Neuron (in vitro differentiated cells): Measurements from ENCODE around the gene PPM1H.
"Not testable (repeated sequence)": the region's sequence is repeated elsewhere in the genome, so short reads cannot be mapped to it uniquely, and the experiment has no call there.

ENCODE experiments used
- H2AFZ ChIP-seq: one replicate; pipeline ENCODE4 v1.6.1; 2013; ENCODE audit warnings: low read depth, mild to moderate bottlenecking, inconsistent platforms, low read length, moderate library complexity
- H3K27me3 ChIP-seq: one replicate; pipeline ENCODE4 v1.6.1; 2013; ENCODE audit warnings: low read length; ENCODE audit not compliant: insufficient read depth
- H3K36me3 ChIP-seq: one replicate; pipeline ENCODE4 v1.6.1; 2013; ENCODE audit warnings: low read length; ENCODE audit not compliant: insufficient read depth
- H3K4me1 ChIP-seq: one replicate; pipeline ENCODE4 v1.6.1; 2013; ENCODE audit warnings: low read length; ENCODE audit not compliant: insufficient read depth
- H3K4me3 ChIP-seq: 2 replicates; pipeline ENCODE4 v1.5.1; 2013; ENCODE audit warnings: mild to moderate bottlenecking, low read length, moderate library complexity
- H3K9me3 ChIP-seq: one replicate; pipeline ENCODE4 v1.6.1; 2013; ENCODE audit warnings: low read length

Gene PPM1H

GRCh38 chr12:62817556-62818271 lies 117.2 kb downstream of the PPM1H start:
- no peaks in the 10 kb centered on the region for H3K27me3 ChIP-seq
- no peak overlapping the region for H3K4me3 ChIP-seq
- no peaks in the 10 kb centered on the region for H3K36me3 ChIP-seq
- H3K9me3 ChIP-seq: no peaks in the 10 kb centered on the region
- no peaks in the 10 kb centered on the region for H3K4me1 ChIP-seq
- no peak overlapping the region for H2AFZ ChIP-seq

- H3K27me3 ChIP-seq: no peaks in the 10 kb centered on the region
- no peak overlapping the region for H2AFZ ChIP-seq
- no peaks in the 10 kb centered on the region for H3K36me3 ChIP-seq
- no peaks in the 10 kb centered on the region for H3K9me3 ChIP-seq
- H3K4me3 ChIP-seq: no peak overlapping the region
- H3K4me1 ChIP-seq: no peaks in the 10 kb centered on the region
Observed at GRCh38 chr12:62814243-62814642, 120.7 kb downstream of the PPM1H start.

GRCh38 chr12:62813031-62813829 lies 121.7 kb downstream of the PPM1H start:
- no peak overlapping the region for H2AFZ ChIP-seq
- H3K4me1 ChIP-seq: no peaks in the 10 kb centered on the region
- H3K4me3 ChIP-seq: no peak overlapping the region
- no peaks in the 10 kb centered on the region for H3K36me3 ChIP-seq
- no peaks in the 10 kb centered on the region for H3K27me3 ChIP-seq
- H3K9me3 ChIP-seq: no peaks in the 10 kb centered on the region

- H3K4me3 ChIP-seq, H3K4me1 ChIP-seq, H2AFZ ChIP-seq, H3K36me3 ChIP-seq, H3K9me3 ChIP-seq, H3K27me3 ChIP-seq: not testable (repeated sequence)
Observed at GRCh38 chr12:62811481-62811880, 123.5 kb downstream of the PPM1H start.

GRCh38 chr12:62808166-62808879 lies 126.6 kb downstream of the PPM1H start:
- no peaks in the 10 kb centered on the region for H3K36me3 ChIP-seq
- H3K9me3 ChIP-seq: peaks cover 3% of the 10 kb centered on the region
- no peak overlapping the region for H2AFZ ChIP-seq
- no peaks in the 10 kb centered on the region for H3K4me1 ChIP-seq
- no peak overlapping the region for H3K4me3 ChIP-seq
- H3K27me3 ChIP-seq: no peaks in the 10 kb centered on the region

- H2AFZ ChIP-seq: no peak overlapping the region
Observed at GRCh38 chr12:62806893-62807292, 128.1 kb downstream of the PPM1H start.

GRCh38 chr12:62806244-62806836 lies 128.6 kb downstream of the PPM1H start:
- no peak overlapping the region for H2AFZ ChIP-seq
- no peak overlapping the region for H3K4me3 ChIP-seq
- no peaks in the 10 kb centered on the region for H3K36me3 ChIP-seq
- peaks cover 3% of the 10 kb centered on the region for H3K9me3 ChIP-seq
- no peaks in the 10 kb centered on the region for H3K4me1 ChIP-seq
- no peaks in the 10 kb centered on the region for H3K27me3 ChIP-seq

More at GRCh38 chr12:62806893-62807292, 128.1 kb downstream of the PPM1H start:
- no peaks in the 10 kb centered on the region for H3K36me3 ChIP-seq
- no peak overlapping the region for H3K4me3 ChIP-seq
- H3K4me1 ChIP-seq: no peaks in the 10 kb centered on the region
- H3K27me3 ChIP-seq: no peaks in the 10 kb centered on the region
- peaks cover 3% of the 10 kb centered on the region for H3K9me3 ChIP-seq

- Histone ChIP-seq H2AFZ (no peak overlapping the region), H3K4me3 (no peak overlapping the region), H3K9me3 (peaks cover 3% of the 10 kb centered on the region), H3K36me3 (no peaks in the 10 kb centered on the region), H3K27me3 (no peaks in the 10 kb centered on the region), H3K4me1 (no peaks in the 10 kb centered on the region)
Observed at GRCh38 chr12:62805517-62805916, 129.4 kb downstream of the PPM1H start.

GRCh38 chr12:62803756-62804155 lies 131.2 kb downstream of the PPM1H start:
- no peaks in the 10 kb centered on the region for H3K36me3 ChIP-seq
- no peaks in the 10 kb centered on the region for H3K27me3 ChIP-seq
- no peak overlapping the region for H2AFZ ChIP-seq
- H3K9me3 ChIP-seq: peaks cover 3% of the 10 kb centered on the region
- no peaks in the 10 kb centered on the region for H3K4me1 ChIP-seq
- H3K4me3 ChIP-seq: no peak overlapping the region

- H2AFZ ChIP-seq: no peak overlapping the region
- no peaks in the 10 kb centered on the region for H3K27me3 ChIP-seq
- H3K4me1 ChIP-seq: no peaks in the 10 kb centered on the region
- H3K4me3 ChIP-seq: no peak overlapping the region
- no peaks in the 10 kb centered on the region for H3K36me3 ChIP-seq
- H3K9me3 ChIP-seq: peaks cover 3% of the 10 kb centered on the region
Observed at GRCh38 chr12:62802984-62803383, 132.0 kb downstream of the PPM1H start.

- Histone ChIP-seq H3K4me1 (no peaks in the 10 kb centered on the region), H3K4me3 (no peak overlapping the region), H3K27me3 (no peaks in the 10 kb centered on the region), H3K9me3 (peaks cover 3% of the 10 kb centered on the region), H3K36me3 (no peaks in the 10 kb centered on the region), H2AFZ (no peak overlapping the region)
Observed at GRCh38 chr12:62802321-62802720, 132.6 kb downstream of the PPM1H start.

GRCh38 chr12:62801796-62802195 lies 133.2 kb downstream of the PPM1H start:
- H3K9me3 ChIP-seq: peaks cover under 1% of the 10 kb centered on the region
- no peaks in the 10 kb centered on the region for H3K4me1 ChIP-seq
- H2AFZ ChIP-seq: no peak overlapping the region
- H3K4me3 ChIP-seq: no peak overlapping the region
- H3K36me3 ChIP-seq: no peaks in the 10 kb centered on the region
- no peaks in the 10 kb centered on the region for H3K27me3 ChIP-seq
